ENCODE results near the gene KIF27. TPM values are rescaled to one million over a fixed set of nuclear protein-coding genes. Genes with fewer than 3 reads are reported as not detected.
A peak's percentile ranks its signal among the peaks of the same experiment; 100 is the strongest.

KIF27 gene
- total RNA-seq, 1 donor from 2014 or later = 13.2 TPM

DNA sequence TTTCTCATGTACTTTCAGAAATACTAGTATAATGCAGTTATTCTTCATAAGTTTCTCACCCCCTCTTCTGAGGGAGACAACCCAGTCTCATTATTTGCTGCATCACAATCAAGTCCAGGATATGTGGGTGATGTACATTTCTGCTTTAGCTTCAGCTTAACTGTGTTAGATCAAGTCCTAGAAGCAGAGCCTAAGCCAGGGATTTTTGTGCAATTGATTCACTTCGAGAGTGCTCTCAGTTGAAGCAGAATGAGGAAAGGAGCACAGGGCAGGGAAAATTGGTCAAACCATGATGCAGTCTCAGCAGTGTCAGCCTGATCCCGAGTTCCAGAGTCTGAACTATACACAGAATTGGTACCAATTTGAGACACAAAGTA lies 43.7 kb upstream of the KIF27 start:
- H3K27ac Mint-ChIP-seq = peak overlapping the region; percentile 44
- TF ChIP-seq, protein P1, sequence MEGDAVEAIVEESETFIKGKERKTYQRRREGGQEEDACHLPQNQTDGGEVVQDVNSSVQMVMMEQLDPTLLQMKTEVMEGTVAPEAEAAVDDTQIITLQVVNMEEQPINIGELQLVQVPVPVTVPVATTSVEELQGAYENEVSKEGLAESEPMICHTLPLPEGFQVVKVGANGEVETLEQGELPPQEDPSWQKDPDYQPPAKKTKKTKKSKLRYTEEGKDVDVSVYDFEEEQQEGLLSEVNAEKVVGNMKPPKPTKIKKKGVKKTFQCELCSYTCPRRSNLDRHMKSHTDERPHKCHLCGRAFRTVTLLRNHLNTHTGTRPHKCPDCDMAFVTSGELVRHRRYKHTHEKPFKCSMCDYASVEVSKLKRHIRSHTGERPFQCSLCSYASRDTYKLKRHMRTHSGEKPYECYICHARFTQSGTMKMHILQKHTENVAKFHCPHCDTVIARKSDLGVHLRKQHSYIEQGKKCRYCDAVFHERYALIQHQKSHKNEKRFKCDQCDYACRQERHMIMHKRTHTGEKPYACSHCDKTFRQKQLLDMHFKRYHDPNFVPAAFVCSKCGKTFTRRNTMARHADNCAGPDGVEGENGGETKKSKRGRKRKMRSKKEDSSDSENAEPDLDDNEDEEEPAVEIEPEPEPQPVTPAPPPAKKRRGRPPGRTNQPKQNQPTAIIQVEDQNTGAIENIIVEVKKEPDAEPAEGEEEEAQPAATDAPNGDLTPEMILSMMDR (IDR thresholded peaks at IDR 0.05; ENCODE audit: unreplicated experiment) = no peak
- H3K4me1 Mint-ChIP-seq = peaks cover 4% of the 10 kb centered on the region
- no peak for DNase-seq (ENCODE audit: low spot score in 2 of 2, unreplicated experiment in 2 of 2)
- no peak overlapping the region for H3K4me3 Mint-ChIP-seq
- no peaks in the 10 kb centered on the region for H3K9me3 Mint-ChIP-seq
- no peaks in the 10 kb centered on the region for H3K27me3 Mint-ChIP-seq (ENCODE audit: low read depth)
- peaks cover 23% of the 10 kb centered on the region for H3K36me3 Mint-ChIP-seq

DNA sequence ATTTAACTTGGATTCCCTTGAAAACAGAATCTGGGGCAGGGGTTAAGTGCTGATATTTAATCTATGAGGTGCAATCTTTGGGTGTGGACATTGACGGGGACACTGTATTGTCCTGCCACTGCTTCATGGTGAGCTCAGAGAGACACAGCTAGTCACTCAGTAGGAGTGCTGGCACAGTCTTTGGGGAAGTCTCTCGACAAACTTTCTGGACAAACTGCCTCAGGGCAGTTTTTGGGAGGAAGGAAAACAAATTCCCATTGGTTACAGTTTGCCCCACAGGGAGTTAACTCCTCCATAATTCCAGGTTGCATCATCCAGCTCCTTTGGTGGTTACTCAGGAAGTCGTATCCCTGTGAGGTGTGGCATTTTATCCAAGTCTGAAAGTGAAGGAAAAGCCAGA lies 40.9 kb upstream of the KIF27 start:
- no peaks in the 10 kb centered on the region for H3K9me3 Mint-ChIP-seq
- no peak overlapping the region for H3K27ac Mint-ChIP-seq
- H3K4me3 Mint-ChIP-seq = no peak overlapping the region
- H3K4me1 Mint-ChIP-seq = peaks cover 6% of the 10 kb centered on the region
- no peak for DNase-seq (ENCODE audit: low spot score in 2 of 2, unreplicated experiment in 2 of 2)
- TF ChIP-seq, protein P1 (IDR thresholded peaks at IDR 0.05; ENCODE audit: unreplicated experiment) = no peak
- peaks cover 3% of the 10 kb centered on the region for H3K36me3 Mint-ChIP-seq
- H3K27me3 Mint-ChIP-seq (ENCODE audit: low read depth) = no peaks in the 10 kb centered on the region

DNA sequence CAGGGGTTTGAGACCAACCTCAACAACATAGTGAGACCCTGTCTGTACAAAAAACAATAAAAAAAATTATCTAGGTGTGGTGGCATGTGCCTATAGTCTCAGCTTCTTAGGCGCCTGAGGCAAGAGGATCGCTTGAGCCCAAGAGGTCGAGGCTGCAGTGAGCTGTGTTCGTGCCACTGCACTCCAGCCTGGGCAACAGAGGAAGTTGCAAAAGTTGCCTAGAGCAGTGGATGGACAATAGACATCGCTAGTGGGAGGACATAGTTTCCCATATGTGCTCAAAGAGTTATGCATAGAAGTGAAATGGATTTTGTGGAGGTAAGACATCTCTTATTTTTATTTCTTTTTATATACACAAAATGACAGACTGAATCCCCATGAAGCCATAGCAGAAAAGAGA lies 39.8 kb upstream of the KIF27 start:
- H3K4me3 Mint-ChIP-seq = no peak overlapping the region
- H3K27me3 Mint-ChIP-seq (ENCODE audit: low read depth) = no peaks in the 10 kb centered on the region
- H3K36me3 Mint-ChIP-seq = no peaks in the 10 kb centered on the region
- H3K27ac Mint-ChIP-seq = no peak overlapping the region
- DNase-seq (ENCODE audit: low spot score in 2 of 2, unreplicated experiment in 2 of 2) = no peak
- H3K9me3 Mint-ChIP-seq = no peaks in the 10 kb centered on the region
- TF ChIP-seq, protein P1 (IDR thresholded peaks at IDR 0.05; ENCODE audit: unreplicated experiment) = no peak
- H3K4me1 Mint-ChIP-seq = peaks cover 12% of the 10 kb centered on the region

DNA sequence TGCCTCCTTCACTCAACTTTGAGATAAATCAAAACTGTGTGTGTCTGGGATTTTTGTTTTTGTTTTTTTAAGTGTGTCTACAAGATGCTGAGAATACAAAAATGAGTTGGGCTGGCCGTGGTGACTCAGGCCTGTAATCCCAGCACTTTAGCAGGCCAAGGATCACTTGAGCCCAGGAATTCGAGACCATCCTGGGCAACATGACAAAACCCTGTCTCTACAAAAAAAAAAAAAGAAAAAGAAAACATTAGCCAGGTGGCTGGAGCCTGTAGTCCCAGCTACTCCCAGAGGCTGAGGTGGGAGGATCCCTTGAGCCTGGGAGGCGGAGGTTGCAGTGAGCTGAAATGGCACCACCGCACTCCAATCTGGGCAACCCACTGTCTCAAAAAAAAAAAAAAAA lies 37.8 kb upstream of the KIF27 start:
- Mint-ChIP-seq H3K27me3 (ENCODE audit: low read depth) (no peaks in the 10 kb centered on the region), H3K4me3 (no peak overlapping the region), H3K36me3 (no peaks in the 10 kb centered on the region), H3K9me3 (no peaks in the 10 kb centered on the region), H3K27ac (peak overlapping the region; percentile 51), H3K4me1 (peaks cover 19% of the 10 kb centered on the region)
- DNase-seq (ENCODE audit: low spot score in 2 of 2, unreplicated experiment in 2 of 2) = no peak
- TF ChIP-seq, protein P1 (IDR thresholded peaks at IDR 0.05; ENCODE audit: unreplicated experiment) = no peak

DNA sequence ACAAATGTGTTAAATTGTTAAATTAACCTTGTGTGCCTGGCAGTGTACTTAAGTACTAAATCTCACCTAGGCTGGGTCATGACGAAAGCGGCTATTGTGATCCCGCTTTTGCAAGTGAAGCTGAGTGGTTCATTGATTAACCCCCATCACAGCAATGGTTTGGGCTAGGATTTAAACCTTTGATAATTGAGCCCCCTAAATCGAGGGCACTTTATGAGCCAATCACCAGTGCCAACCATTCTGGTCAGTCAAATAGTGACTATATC lies 35.9 kb upstream of the KIF27 start:
- Mint-ChIP-seq H3K36me3 (no peaks in the 10 kb centered on the region), H3K4me1 (peaks cover 19% of the 10 kb centered on the region), H3K27ac (peak overlapping the region; percentile 83), H3K27me3 (ENCODE audit: low read depth) (no peaks in the 10 kb centered on the region), H3K9me3 (no peaks in the 10 kb centered on the region), H3K4me3 (peak overlapping the region; percentile 85)
- TF ChIP-seq, protein P1 (IDR thresholded peaks at IDR 0.05; ENCODE audit: unreplicated experiment) = no peak
- DNase-seq (ENCODE audit: low spot score in 2 of 2, unreplicated experiment in 2 of 2) = no peak
